Mesenchymal stem cell (in vitro differentiated cells and primary cell): ENCODE data around the gene COX6B2.

Experiments used
- DNase-seq: peaks from one replicate; pipeline ENCODE4 v3.0.0-alpha.2; 2013
- H2AFZ ChIP-seq: one replicate; pipeline ENCODE4 v1.6.1; 2013; ENCODE audit warnings: low read depth, mild to moderate bottlenecking, control low read depth, inconsistent platforms, low read length, moderate library complexity
- H2AK5ac ChIP-seq: 2 replicates; pipeline ENCODE4 v1.6.1; 2013; ENCODE audit warnings: low read length, moderate library complexity, mild to moderate bottlenecking, inconsistent platforms; ENCODE audit not compliant: severe bottlenecking
- H2BK120ac ChIP-seq: one replicate; pipeline ENCODE4 v1.6.1; 2013; ENCODE audit warnings: low read depth, mild to moderate bottlenecking, inconsistent platforms, low read length, moderate library complexity
- H2BK12ac ChIP-seq, 2 experiments: one replicate each; pipeline ENCODE4 v1.6.1; 2013; ENCODE audit warnings: inconsistent platforms in 2 of 2, low read length in 2 of 2, mild to moderate bottlenecking in 2 of 2, moderate library complexity in 2 of 2, control low read depth in 1 of 2
- H2BK15ac ChIP-seq: one replicate; pipeline ENCODE4 v1.6.1; 2013; ENCODE audit warnings: mild to moderate bottlenecking, low read depth, inconsistent platforms; ENCODE audit not compliant: poor library complexity, severe bottlenecking
- H2BK5ac ChIP-seq: 2 replicates; pipeline ENCODE4 v1.6.1; 2013; ENCODE audit warnings: low read depth, mild to moderate bottlenecking, low read length, control low read depth, inconsistent platforms; ENCODE audit not compliant: poor library complexity, severe bottlenecking
- H3K14ac ChIP-seq, 2 experiments: one replicate each; pipeline ENCODE4 v1.6.1; 2013; ENCODE audit warnings: inconsistent platforms in 2 of 2, low read length in 2 of 2, control low read depth in 1 of 2, mild to moderate bottlenecking in 1 of 2, moderate library complexity in 1 of 2
- H3K18ac ChIP-seq, 2 experiments: one replicate each; pipeline ENCODE4 v1.6.1; 2013; ENCODE audit warnings: inconsistent platforms in 2 of 2, low read length in 2 of 2, control low read depth in 1 of 2, low read depth in 1 of 2, mild to moderate bottlenecking in 1 of 2
- H3K23ac ChIP-seq, 2 experiments: one replicate each; pipeline ENCODE4 v1.6.1; 2013; ENCODE audit warnings: inconsistent platforms in 2 of 2, low read length in 2 of 2, mild to moderate bottlenecking in 2 of 2, moderate library complexity in 2 of 2, control low read depth in 1 of 2
- H3K27ac ChIP-seq: 2 replicates; pipeline ENCODE4 v1.5.1; 2013; ENCODE audit warnings: mild to moderate bottlenecking, moderate library complexity, low read length, control low read depth, inconsistent platforms; ENCODE audit not compliant: poor library complexity, severe bottlenecking
- H3K27me3 ChIP-seq, 2 experiments: 2 replicates each; pipeline versions ENCODE4 v1.6.1 to v1.7.0; 2013; ENCODE audit warnings: low read length in 2 of 2, mild to moderate bottlenecking in 2 of 2, moderate library complexity in 2 of 2, control low read depth in 1 of 2, inconsistent platforms in 1 of 2; ENCODE audit not compliant: control insufficient read depth in 1 of 2, insufficient read depth in 1 of 2
- H3K36me3 ChIP-seq, 2 experiments: 2 replicates each; pipeline versions ENCODE4 v1.6.1 to v1.7.0; 2013; ENCODE audit warnings: low read length in 2 of 2, control low read depth in 1 of 2, inconsistent platforms in 1 of 2, low read depth in 1 of 2, mild to moderate bottlenecking in 1 of 2; ENCODE audit not compliant: insufficient read depth in 2 of 2, control insufficient read depth in 1 of 2
- H3K4ac ChIP-seq, 2 experiments: one replicate each; pipeline ENCODE4 v1.6.1; 2013; ENCODE audit warnings: inconsistent platforms in 2 of 2, low read length in 2 of 2, mild to moderate bottlenecking in 2 of 2, moderate library complexity in 2 of 2, control low read depth in 1 of 2, low read depth in 1 of 2
- H3K4me1 ChIP-seq: 2 replicates; pipeline ENCODE4 v1.6.1; 2013; ENCODE audit warnings: low read depth, low read length, control low read depth; ENCODE audit not compliant: control insufficient read depth, insufficient read depth
- H3K4me2 ChIP-seq: 2 replicates; pipeline ENCODE4 v1.6.1; 2013; ENCODE audit warnings: low read length, mild to moderate bottlenecking, inconsistent platforms; ENCODE audit not compliant: poor library complexity, severe bottlenecking
- H3K4me3 ChIP-seq, 2 experiments: 2 replicates each; pipeline versions ENCODE4 v1.5.1 to v1.7.0; 2013; ENCODE audit warnings: low read length in 2 of 2, mild to moderate bottlenecking in 2 of 2, control low read depth in 1 of 2, low read depth in 1 of 2; ENCODE audit not compliant: insufficient read depth in 1 of 2
- H3K79me1 ChIP-seq: replicated peaks from 2 replicates; pipeline ENCODE4 v1.6.1; 2013; ENCODE audit warnings: mild to moderate bottlenecking, control low read depth, low read length, inconsistent platforms; ENCODE audit not compliant: poor library complexity, severe bottlenecking
- H3K9ac ChIP-seq: 2 replicates; pipeline ENCODE4 v1.7.0; 2013; ENCODE audit warnings: mild to moderate bottlenecking, low read length, moderate library complexity
- H3K9me3 ChIP-seq: 2 replicates; pipeline ENCODE4 v1.7.0; 2013; ENCODE audit warnings: mild to moderate bottlenecking, low read length; ENCODE audit not compliant: control insufficient read depth
- H4K8ac ChIP-seq: one replicate; pipeline ENCODE4 v1.6.1; 2013; ENCODE audit warnings: inconsistent platforms, mild to moderate bottlenecking, low read length, moderate library complexity
- H4K91ac ChIP-seq: one replicate; pipeline ENCODE4 v1.6.1; 2013; ENCODE audit warnings: mild to moderate bottlenecking, low read length, inconsistent platforms
- WGBS: methylation state at CpG from one replicate; pipeline ENCODE4 v1.1.7; 2013; ENCODE audit warnings: mixed read lengths; 5-methylcytosine and 5-hydroxymethylcytosine counted together

The COX6B2 gene

GRCh38 chr19:55358943-55359908 is 4.7 kb upstream of the COX6B2 start:
- Histone ChIP-seq H3K4me1 (peaks cover 23% of the 10 kb centered on the region), H3K36me3 (peaks cover 0 to 3% of the 10 kb centered on the region in 2 experiments), H2BK5ac (no peak overlapping the region), H3K27ac (no peak overlapping the region), H3K14ac (no peak overlapping the region), H2BK15ac (no peak overlapping the region), H3K18ac (no peak overlapping the region), H2AFZ (no peak overlapping the region), H4K8ac (no peak overlapping the region), H3K4me2 (no peak overlapping the region), H4K91ac (no peak overlapping the region), H3K9ac (no peak overlapping the region), H3K23ac (no peak overlapping the region), H2BK120ac (no peak overlapping the region), H3K4me3 (no peak overlapping the region), H3K79me1 (no peaks in the 10 kb centered on the region), H3K27me3 (peaks cover 22 to 32% of the 10 kb centered on the region in 2 experiments), H2AK5ac (no peak overlapping the region), H3K9me3 (no peaks in the 10 kb centered on the region), H2BK12ac (no peak overlapping the region), H3K4ac (no peak overlapping the region)
- WGBS = 91% methylated on average over 31 of the region's 32 CpGs
- DNase-seq = no peak

GRCh38 chr19:55358493-55358892 is 4.0 kb upstream of the COX6B2 start:
- Histone ChIP-seq H3K4me2 (no peak overlapping the region), H3K4me1 (peaks cover 24% of the 10 kb centered on the region), H2BK15ac (no peak overlapping the region), H2BK5ac (no peak overlapping the region), H3K18ac (no peak overlapping the region), H3K79me1 (no peaks in the 10 kb centered on the region), H3K36me3 (peaks cover 0 to 3% of the 10 kb centered on the region in 2 experiments), H3K27me3 (peaks cover 27 to 38% of the 10 kb centered on the region in 2 experiments), H3K4ac (no peak overlapping the region), H2BK120ac (no peak overlapping the region), H3K14ac (no peak overlapping the region), H2AFZ (no peak overlapping the region), H4K91ac (no peak overlapping the region), H4K8ac (no peak overlapping the region), H3K9me3 (no peaks in the 10 kb centered on the region), H2AK5ac (no peak overlapping the region), H3K4me3 (no peak overlapping the region), H3K9ac (no peak overlapping the region), H3K23ac (no peak overlapping the region), H2BK12ac (no peak overlapping the region), H3K27ac (no peak overlapping the region)
- DNase-seq = no peak
- 85% methylated on average over 19 of the region's 19 CpGs for WGBS

DNA sequence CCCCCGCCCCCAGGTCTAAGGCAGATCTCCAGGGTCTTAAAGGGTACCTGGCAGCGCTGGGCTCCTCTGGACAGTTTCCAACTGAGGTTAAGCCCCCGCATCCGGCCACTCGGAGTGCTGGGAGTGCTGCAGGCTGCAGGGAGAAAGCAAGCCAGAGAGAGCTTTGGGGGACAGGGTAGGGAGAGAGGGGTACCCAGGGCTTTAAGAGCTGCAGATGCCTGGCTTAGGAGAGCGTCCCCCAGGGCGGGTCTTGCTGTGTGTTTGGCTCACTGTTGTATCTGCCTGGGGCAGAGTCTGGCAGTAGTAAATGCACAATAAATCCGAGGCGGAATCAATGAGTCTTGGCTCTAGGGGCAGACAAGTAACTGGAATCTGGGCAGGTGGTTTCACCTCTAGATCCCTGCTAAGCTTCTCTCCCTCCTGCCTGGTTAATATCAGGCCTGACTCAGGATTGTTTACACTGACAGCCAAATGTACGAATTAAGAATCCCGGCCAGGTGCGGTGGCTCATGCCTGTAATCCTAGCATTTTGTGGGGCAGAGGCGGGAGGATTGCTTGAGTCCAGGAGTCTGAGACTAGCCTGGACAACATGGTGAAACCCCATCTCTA is 798 bp upstream of the COX6B2 start:
- H3K9me3 ChIP-seq = no peaks in the 10 kb centered on the region
- H3K9ac ChIP-seq = no peak overlapping the region
- H3K27ac ChIP-seq = no peak overlapping the region
- no peak overlapping the region for H2BK120ac ChIP-seq
- H2BK15ac ChIP-seq = no peak overlapping the region
- H3K4me1 ChIP-seq = peaks cover 24% of the 10 kb centered on the region
- no peak overlapping the region for H3K4me3 ChIP-seq
- H2AK5ac ChIP-seq = no peak overlapping the region
- no peak overlapping the region for H2BK5ac ChIP-seq
- H3K4ac ChIP-seq = no peak overlapping the region
- no peak overlapping the region for H3K18ac ChIP-seq
- no peak overlapping the region for H3K14ac ChIP-seq
- DNase-seq = no peak
- peaks cover 49 to 68% of the 10 kb centered on the region in 2 experiments for H3K27me3 ChIP-seq
- no peak overlapping the region for H2AFZ ChIP-seq
- peaks cover 0 to 3% of the 10 kb centered on the region in 2 experiments for H3K36me3 ChIP-seq
- H3K79me1 ChIP-seq = no peaks in the 10 kb centered on the region
- H4K8ac ChIP-seq = no peak overlapping the region
- H3K23ac ChIP-seq = no peak overlapping the region
- H3K4me2 ChIP-seq = no peak overlapping the region
- WGBS = 54% methylated on average over 12 of the region's 13 CpGs
- H4K91ac ChIP-seq = no peak overlapping the region
- H2BK12ac ChIP-seq = no peak overlapping the region
